ENCODE results near the gene AGBL5.
A peak's percentile ranks its signal among the peaks of the same experiment; 100 is the strongest.
"Not testable (repeated sequence)": the region's sequence is repeated elsewhere in the genome, so short reads cannot be mapped to it uniquely, and the experiment has no call there.

Gene AGBL5

DNA sequence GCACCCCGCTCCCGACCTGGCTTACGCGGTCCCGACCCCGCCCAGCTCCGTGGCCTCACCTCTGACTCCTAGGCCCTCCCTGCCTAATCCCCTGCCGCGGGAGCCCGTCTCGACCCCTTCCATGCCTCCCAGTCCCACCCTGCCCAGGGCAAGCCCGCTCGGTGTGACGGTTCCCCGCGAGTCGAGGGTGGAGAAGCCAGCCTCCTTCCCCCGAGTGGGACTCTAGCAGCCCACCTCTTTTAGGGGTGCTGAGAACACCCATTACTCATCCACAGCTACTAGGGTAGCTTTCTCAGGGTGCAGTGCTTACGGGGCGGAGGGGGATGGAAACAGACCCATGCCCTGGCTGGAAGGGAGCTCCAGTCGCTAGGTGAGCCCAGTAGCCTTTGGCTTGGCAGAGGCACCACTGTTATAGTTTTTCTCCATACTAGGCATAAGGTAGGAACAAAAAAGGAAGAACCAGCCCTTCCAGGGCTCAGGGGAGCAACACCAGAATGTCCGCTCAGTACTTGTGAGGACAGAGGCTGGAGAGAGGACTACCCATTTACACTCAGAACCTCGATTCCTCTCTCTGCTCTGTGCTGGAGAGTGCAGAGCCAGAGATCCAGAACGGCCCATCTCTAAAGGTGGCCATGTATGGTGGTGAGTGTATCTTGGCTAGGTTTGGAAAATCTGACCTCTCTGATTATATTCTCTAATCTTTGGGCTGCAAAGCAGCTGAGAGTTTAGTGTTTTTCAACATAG lies 606 bp downstream of the AGBL5 start:
- no peak for DNase-seq (ENCODE audit: low read depth)

DNA sequence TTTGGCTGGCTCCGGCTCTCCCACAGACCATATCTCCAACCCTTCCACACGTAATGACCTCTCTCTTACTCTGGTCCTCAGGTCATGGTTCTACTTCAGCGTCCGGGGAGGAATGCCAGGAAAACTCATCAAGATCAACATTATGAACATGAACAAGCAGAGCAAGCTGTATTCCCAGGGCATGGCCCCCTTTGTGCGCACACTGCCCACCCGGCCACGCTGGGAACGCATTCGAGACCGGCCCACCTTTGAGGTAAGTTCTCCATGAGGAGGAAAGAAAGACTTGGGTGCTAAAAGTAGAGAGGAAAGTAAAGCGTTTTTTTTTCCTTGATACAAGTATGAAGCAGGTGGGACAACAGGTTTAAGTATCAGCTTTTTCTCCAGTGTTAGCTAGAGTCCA lies 1.9 kb downstream of the AGBL5 start:
- DNase-seq (ENCODE audit: low read depth) = no peak

DNA sequence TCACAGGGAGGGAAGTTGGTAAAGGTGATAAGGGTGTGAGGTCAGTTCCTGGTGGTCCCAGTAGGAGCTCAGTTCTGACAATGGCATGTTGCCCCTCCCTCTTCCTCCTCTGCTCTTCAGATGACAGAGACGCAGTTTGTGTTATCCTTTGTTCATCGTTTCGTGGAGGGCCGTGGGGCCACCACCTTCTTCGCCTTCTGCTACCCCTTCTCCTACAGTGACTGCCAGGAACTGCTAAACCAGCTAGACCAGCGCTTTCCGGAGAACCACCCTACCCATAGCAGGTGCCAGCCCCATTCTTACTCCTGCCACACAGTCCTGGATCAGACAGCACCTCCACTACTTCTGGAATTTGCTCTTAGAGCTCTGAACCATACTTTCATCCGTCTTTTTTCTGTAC lies 2.3 kb downstream of the AGBL5 start:
- no peak for DNase-seq (ENCODE audit: low read depth)

DNA sequence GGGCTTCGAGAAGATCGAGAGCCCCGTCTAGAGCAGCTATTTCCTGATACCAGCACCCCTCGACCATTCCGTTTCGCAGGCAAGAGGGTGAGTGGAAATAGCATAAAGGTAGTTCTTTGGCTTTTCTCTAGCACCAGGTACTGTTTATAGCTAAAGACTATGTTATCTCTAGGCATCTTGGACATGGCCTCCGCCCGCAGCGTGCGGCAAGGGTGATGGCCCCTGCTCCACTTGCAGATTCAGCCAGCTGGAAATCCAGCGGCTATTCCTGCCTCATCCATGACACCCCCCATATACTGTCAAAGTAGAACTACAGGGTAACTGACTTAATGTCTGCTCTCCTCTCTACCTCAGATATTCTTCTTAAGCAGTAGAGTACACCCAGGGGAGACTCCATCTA lies 3.3 kb downstream of the AGBL5 start:
- no peak for DNase-seq (ENCODE audit: low read depth)

DNA sequence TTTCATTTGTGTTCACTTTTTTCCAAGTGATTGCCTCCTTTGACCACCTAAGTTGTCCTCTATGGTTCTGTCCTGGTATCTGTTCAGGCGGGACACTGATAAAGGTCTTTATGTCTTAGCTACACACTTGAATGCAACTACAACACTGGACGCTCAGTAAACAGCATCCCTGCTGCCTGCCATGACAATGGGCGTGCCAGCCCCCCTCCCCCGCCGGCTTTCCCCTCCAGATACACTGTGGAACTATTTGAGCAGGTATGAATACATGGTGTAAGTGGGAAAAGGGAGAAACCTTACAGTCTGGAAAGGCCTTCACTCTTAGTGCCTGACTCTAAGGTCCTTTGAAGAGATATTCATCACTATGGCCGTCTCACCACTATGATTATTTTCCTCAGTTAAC lies 5.7 kb downstream of the AGBL5 start:
- no peak for DNase-seq (ENCODE audit: low read depth)

DNA sequence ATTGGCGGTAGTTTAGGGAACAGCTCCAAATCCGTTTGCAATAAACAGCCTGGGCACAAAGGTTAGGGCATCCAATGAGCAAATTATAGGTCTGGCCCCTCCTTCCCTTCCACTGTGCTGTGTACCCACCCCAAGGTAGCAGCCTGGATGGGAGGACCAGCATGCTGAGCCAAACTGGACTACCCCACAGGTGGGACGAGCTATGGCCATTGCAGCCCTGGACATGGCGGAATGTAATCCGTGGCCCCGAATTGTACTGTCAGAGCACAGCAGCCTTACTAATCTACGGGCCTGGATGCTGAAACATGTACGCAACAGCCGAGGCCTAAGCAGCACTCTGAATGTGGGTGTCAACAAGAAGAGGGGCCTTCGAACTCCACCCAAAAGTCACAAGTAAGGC lies 6.7 kb downstream of the AGBL5 start:
- no peak for DNase-seq (ENCODE audit: low read depth)

DNA sequence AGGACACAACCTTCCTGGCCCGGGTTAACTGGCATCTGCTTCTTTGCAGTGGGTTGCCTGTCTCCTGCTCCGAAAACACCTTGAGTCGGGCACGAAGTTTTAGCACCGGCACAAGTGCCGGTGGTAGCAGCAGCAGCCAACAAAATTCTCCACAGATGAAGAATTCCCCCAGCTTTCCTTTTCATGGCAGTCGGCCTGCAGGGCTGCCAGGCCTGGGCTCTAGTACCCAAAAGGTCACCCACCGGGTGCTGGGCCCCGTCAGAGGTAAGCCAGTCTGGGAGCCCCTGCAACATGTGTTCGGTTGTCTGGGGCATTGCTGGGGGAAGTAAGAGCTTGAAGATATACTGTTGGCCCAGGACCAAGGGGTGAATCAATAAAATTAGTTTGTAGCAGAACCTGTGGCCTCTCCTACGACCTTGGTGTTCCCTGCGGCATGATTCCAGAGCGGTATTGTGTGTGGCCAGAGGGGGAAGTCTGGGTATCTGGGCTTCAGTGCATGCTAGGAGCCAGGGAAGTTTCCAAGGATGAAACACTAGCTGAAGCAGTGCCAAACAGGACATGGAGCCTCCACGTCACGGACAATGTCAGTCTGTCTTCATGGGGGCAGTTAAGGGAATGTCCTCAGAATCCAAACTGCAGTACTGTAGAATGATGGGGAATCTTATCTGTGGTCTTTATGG lies 7.8 kb downstream of the AGBL5 start:
- DNase-seq (ENCODE audit: low read depth) = no peak

DNA sequence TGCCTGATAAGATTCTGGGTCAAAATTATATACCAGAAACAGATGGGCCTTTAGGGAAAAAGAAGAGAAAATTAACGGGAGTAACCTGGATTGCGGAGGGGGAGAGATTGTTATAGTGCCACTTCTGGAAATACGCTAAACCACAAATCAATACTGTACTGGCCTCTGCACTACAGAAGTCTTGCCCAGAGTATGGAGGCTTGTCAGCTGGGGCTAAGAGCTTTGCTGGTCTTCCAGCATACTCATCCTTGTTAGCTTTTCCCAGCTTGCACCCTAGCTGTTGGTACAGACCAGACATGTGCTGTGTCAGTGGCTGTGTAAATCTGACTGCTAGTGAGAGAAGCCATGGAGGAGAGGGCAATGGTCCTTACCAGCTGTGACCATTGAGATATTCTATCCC lies 8.9 kb downstream of the AGBL5 start:
- DNase-seq (ENCODE audit: low read depth) = no peak

DNA sequence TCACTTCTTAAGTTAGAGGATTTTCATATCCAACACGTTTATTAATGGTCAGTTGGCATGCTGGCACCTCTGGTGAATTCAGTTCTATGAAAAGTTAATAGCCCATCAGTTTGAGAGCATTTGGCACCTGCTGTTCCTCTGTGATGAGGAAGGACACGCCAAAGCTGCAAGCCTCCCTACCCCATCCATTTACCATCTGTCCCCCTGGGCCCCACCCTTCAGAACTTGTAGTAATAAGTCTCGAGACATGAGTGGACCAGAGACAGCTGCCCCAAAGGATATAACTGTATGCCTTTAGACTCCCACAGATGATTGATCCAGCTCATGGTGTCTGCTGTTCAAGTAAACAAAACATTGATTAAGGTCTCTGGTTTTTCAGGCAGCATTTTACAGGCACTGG lies 13.7 kb downstream of the AGBL5 start:
- no peak for DNase-seq (ENCODE audit: low read depth)

DNA sequence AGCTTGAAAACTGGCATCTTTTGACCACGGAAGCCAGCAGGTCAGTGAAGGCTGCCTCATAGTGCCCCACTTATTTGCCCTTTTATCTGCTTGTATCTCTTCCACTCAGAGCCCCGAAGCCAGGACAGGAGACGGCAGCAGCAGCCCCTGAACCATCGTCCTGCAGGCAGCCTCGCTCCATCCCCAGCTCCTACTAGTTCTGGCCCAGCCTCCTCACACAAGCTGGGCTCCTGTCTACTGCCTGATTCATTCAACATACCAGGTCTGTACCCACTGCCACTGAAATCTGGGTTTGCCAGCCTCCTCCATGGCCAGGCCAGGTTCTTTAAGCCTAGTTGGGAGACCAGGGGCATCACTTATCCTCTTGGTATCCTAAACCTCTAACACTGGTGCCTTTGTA lies 15.9 kb downstream of the AGBL5 start:
- DNase-seq (ENCODE audit: low read depth) = no peak

DNA sequence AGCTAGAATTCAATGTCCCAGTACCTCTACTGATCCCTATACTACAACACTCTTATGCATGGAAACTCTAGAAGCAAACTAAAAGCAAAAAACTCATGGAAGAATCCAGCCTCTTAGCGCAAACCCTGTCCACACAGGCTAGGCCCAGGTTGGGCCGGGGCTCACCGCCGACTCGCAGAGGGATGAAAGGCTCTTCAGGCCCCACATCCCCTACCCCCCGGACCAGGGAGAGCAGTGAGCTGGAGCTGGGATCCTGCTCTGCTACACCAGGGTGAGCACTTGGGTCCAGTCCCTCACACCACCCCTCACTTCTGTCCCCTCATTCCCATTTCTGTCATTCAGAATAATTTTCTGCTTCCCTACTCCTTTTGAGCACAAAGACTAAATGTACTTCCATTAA lies 18.0 kb downstream of the AGBL5 start:
- DNase-seq (ENCODE audit: low read depth) = no peak

DNA sequence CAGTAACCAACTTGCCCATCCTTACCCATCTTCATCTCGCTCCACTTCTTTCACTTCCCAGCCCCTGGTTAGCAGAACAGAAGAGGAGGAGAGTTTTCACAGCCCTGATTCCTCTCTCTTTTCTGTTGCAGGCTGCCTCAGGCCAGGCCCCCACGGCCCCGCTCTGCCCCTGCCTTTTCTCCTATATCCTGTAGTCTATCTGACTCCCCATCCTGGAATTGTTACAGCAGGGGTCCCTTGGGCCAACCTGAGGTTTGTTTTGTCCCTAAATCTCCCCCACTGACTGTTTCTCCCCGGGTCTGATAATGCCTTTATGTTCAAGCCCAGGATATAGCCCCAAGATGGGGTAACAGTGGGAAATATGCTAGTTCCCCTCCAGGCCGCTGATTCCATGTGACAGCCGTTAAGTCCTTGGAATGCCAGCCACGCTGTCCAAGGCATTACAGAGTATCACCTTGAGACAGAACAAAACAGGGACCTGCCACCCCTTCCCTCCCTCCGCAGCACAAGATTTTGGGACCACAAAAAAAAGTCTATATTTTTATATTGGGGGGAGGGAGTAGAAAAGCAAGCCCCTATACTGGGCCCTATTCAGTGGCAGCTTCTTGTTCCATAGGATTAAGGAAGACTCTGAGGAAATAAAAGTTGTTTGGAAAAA lies 18.6 kb downstream of the AGBL5 start:
- DNase-seq (ENCODE audit: low read depth) = no peak

DNA sequence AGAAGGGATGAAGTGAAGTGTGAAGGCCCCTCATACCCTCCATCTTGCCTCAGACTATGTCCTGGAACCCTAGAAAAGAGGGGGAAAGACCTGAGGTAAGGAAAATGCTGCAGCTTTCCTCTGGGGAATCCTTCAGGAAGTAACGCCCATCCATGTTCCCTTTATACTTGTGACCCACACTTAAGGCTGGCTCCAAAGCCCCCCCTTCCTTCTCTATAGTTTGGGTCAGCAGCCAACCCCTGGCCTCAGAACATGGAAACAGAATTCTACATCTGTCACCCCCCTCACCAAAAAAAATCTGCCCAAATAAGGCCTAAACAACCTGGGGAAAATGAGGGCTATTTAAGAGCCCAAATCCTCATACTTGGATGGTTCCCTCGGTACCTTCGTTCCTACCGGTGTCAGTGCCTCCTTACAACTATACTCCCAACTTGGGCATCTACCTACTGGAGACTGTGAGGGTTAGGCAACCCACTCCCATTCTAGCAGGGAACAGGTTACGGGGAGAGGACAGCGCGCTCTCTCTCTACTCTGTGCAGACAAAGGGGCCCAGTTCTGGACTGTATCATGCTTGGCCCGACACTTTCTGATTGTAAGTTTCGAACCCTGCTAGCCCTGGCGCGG lies 19.3 kb downstream of the AGBL5 start:
- no peak for DNase-seq (ENCODE audit: low read depth)

DNA sequence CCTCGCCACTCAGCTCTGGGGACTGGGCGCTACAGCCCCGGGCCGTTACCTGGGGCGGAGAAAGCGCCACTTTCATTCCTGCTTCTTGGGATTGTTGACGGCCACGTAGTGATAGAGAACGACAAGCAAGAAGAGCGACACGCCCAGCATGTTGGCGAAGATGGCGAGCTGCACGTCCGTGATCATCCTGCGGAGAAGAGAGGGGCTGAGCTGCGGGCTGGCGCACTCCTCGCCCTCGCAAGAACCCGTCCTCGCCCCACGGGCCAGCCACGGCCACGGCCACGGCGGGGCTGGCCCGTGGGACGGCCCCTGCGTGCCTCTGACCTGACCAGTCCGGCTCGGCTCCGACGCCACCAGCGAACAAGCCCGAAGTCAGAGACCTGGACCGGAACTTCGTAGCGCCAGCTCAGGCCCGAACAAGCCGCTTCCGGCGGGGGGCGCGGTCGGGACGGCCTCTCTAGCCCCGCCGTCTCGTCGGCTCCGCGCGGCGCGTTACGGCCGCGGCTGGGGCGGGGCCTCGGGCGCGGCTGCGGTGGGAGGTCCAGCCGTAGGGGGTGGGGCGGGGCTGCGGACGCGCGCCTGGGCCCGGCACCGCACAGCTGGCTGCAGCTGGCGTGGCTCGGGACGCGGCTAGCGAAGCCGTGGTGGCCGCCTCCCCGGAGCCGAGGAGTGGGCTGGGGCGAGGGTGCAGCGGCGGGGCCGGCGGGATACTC lies 20.0 kb downstream of the AGBL5 start, which contains the start of gene OST4:
OST4 (minus strand) TSS at position 378 of the 713 bp plus-strand sequence.
- peak; percentile 80 for DNase-seq (ENCODE audit: low read depth)

DNA sequence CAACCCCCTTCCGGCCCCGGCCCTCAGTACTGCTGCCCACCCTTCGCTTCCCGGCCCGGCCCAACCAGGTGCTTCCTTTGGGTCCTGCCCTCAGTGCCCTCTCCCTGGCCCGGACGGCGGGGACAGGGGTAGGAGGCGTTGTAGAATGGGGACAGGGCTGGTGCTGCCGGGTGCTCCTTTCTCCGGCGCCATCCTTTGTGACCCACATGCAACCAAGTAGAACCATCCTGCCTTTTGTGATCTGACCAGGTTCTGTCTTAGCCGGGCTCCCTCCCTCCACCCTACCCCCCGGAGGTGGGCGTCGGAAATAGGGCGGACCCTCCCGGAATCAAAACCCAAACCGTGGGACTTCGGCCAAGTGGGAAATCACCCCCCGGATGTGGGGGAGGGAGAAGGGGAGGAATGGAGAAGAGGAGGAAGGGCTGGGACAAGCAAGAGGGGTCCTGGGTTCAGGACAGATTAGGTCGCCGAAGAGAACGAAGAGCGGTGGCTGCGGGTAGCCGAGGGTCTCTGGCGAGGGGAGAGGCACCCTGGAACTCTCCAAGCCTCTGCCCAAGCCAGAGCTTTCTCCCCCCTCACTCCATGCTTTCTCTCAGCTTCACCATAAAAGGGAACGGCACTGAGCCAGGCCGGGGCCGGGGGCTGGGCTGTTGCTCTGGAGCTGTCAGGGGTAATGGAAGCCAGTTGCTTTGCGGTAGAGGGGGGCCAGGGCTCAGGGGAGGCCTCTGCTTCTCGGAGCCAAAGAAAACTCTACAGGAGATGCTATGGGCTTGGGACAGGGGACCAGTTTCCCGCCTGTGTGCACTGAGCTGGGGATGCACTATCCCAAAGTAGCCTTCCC lies 20.7 kb downstream of the AGBL5 start:
- no peak for DNase-seq (ENCODE audit: low read depth)

DNA sequence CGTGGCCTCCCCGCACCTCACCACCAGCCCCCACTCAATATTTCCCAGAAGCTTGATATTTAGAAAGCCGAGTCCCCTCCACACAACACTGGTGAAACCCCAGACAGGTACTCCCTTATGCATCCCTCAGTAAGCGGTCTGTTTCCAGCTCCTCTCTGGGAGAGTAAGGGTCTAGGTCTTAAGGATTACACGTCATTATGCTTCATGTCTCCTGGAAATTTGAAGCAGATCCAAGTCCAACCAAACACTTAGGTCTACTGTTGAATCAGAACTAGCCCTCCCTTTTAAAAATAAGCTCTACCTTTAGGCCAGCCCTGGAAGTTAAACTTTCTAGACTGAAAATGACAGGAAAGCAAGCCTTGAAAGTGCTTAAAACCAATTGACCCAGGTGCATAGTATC lies 21.5 kb downstream of the AGBL5 start:
- no peak for DNase-seq (ENCODE audit: low read depth)

DNA sequence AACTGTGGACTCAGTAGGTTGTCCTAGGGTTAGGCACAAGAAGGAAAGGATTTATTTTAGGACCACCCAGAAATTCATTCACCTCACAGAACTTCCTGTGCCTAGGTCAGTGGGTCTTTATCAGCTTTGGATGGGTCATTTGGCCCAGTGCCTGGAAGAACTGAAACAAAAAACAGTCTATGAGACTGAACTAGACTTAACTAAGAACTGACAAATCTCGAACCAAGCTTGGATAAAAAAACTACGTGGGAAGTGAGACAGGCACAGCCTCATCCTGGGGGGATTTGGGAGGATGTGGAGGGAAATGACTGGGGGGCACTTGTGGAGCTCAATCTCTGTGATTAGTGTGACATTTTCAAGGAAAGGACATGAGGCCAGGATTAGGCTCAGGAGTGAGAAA lies 22.3 kb downstream of the AGBL5 start:
- DNase-seq (ENCODE audit: low read depth) = no peak

DNA sequence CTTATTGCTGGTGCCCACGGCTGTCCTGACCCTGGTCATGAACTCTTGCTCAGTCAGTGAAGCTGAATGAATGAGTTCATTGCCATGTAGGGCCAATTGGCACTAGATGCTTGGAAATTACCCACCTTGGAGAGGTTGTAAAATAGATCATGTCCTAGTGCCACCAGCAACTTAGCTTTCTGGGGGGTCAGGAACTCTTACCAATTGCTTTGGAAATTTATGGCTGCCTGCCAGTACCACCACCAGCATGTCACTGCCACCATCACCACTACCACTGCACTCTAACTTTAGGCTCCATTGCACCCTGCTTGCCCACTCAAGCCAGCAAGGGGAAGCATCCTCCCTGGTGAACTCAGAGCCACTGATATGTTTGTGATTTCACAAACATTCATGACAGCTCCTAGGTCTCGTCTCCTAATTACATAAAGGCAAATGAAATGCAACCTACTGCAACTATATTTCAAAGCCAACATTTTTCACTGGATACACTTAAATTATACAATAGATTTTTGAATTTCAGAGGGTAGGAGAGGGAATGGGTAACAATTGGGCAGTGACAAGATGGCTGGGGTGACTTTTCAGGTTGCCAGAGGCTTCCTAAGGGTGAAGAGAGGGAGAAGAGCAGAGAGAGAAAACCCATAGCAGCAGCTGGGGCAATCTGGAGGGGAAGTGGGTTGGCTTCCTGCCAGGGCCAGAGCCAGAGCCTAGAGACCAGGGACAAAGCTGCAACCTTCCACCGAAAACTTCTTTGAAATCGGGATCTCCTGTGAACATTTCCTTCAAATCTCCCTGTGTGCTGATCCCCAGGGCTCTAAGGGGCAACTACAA lies 23.5 kb downstream of the AGBL5 start:
- no peak for DNase-seq (ENCODE audit: low read depth)

DNA sequence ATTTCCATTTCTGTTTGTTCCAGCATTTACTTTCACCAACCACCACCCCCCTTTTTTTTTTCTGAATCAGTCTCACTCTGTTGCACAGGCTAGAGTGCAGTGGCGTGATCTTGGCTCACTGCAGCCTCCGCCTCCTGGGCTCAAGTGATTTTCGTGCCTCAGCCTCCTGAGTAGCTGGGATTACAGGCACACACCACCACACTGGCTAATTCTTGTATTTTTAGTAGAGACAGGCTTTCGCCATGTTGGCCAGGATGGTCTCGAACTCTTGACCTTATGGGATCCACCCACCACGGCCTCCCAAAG lies 24.1 kb downstream of the AGBL5 start:
- DNase-seq (ENCODE audit: low read depth) = not testable (repeated sequence)

DNA sequence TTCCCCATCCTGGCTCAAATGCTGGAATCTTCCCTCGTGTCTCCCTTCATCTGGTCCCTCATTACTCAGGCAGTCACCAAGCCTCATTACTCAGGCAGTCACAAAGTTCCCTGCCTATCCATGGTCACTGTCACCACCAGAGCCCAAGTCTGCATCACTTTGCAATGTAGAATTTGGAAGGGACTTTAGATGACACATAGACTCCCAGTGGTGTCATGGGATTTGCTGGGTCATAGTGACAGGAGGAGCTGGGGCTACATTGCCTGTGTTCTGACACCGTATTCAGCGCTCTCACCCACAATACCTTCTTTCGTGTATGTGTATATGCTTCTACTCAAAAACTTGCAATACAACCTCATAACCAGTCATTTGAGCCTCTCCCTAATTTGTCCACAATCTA lies 24.9 kb downstream of the AGBL5 start:
- no peak for DNase-seq (ENCODE audit: low read depth)

DNA sequence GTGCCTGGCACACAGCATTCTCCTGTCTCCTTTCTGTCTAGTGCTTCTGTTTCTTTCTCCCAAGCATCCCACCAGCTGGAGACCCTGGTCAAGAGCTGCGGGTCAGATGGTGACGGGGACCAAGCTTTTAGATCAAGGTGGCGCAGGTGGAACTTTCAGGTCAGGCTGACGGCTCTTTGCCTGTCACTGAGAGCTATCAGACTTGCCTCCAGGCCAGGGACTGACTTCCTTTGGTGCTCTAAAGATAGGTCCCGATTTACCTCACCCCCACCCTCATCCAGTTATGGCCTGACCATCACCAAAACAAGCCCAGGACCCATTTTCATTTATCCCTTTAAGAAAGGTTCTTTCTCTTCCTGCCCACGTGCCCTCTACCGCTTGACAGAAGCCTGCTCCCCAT lies 25.8 kb downstream of the AGBL5 start:
- DNase-seq (ENCODE audit: low read depth) = no peak
